Tibial nerve (tissue), 4 donors: ENCODE results near the gene ANHX. TPM values are rescaled to one million over a fixed set of nuclear protein-coding genes. Genes with fewer than 3 reads are reported as not detected.

Source experiments
- DNase-seq, 2 donors: peaks; one replicate each; pipeline ENCODE4 v3.0.0-alpha.2; 2019; ENCODE audit warnings: low spot score in 2 of 2
- H3K27ac ChIP-seq, 4 donors: fragments of 200-600 bp; sonication (generic) in 3 of 4; one replicate each; pipeline ENCODE4 v1.5.1; 2017 to 2019; ENCODE audit warnings: mild to moderate bottlenecking in 1 of 4
- H3K27me3 ChIP-seq, 2 donors: fragments of 200-600 bp; sonication (generic) in 1 of 2; one replicate each; pipeline versions ENCODE4 v1.5.1 to v1.6.0; 2017 to 2019
- H3K36me3 ChIP-seq, 3 donors: fragments of 200-600 bp; sonication (generic); one replicate each; pipeline ENCODE4 v1.5.1; 2018 to 2019
- H3K4me1 ChIP-seq, 4 donors: fragments of 200-600 bp; sonication (generic) in 3 of 4; one replicate each; pipeline ENCODE4 v1.5.1; 2017 to 2019
- H3K4me3 ChIP-seq, 4 donors: fragments of 200-600 bp; sonication (generic) in 3 of 4; one replicate each; pipeline ENCODE4 v1.5.1; 2017 to 2019; ENCODE audit warnings: mild to moderate bottlenecking in 1 of 4, moderate library complexity in 1 of 4
- H3K9me3 ChIP-seq, 4 donors: fragments of 200-600 bp; sonication (generic) in 3 of 4; one replicate each; pipeline ENCODE4 v1.5.1; 2017 to 2019
- CTCF ChIP-seq, 5 experiments: fragments of 200-600 bp in 3 of 5; fragments of 450-650 bp in 2 of 5; sonication (generic) in 3 of 5; IDR thresholded peaks; one replicate each; pipeline ENCODE4 v1.5.1; 2016 to 2019; ENCODE audit warnings: antibody characterized with exemption in 5 of 5, mild to moderate bottlenecking in 3 of 5, moderate library complexity in 2 of 5
- EP300 ChIP-seq, 2 donors: sonication (generic); formaldehyde crosslinking; IDR thresholded peaks; one replicate each; pipeline ENCODE4 v1.6.1; 2017; ENCODE audit warnings: antibody characterized with exemption in 2 of 2, mild to moderate bottlenecking in 1 of 2
- POLR2A ChIP-seq, 2 donors: fragments of 450-650 bp; IDR thresholded peaks; one replicate each; pipeline ENCODE4 v1.6.1; 2017; ENCODE audit warnings: antibody characterized with exemption in 2 of 2, mild to moderate bottlenecking in 2 of 2, moderate library complexity in 2 of 2
- WGBS, 2 donors: methylation state at CpG; one replicate each; pipeline ENCODE4 v1.1.5; 2018; 5-methylcytosine and 5-hydroxymethylcytosine counted together
- total RNA-seq, 4 donors: library from RNA; depleted of rRNA; stranded (reverse); fragments of >200 nt; gene quantifications; one replicate each; pipeline ENCODE4 v1.1.0, GENCODE V29; 2016

Gene ANHX
- total RNA-seq, 4 donors from 2014 or later: not detected

DNA sequence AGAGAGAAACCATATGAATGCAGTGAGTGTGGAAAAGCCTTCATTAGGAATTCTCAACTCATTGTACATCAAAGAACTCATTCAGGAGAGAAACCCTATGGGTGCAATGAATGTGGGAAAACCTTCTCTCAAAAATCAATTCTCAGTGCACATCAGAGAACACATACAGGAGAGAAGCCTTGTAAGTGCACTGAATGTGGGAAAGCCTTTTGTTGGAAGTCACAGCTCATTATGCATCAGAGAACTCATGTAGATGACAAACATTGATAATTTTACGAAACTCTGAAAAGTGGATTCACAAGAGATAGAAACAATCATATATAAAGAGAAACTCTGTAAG, 31.4 kb downstream of the ANHX start:
- TF ChIP-seq EP300 (IDR thresholded peaks at IDR 0.05) (no peak), POLR2A (IDR thresholded peaks at IDR 0.05) (no peak)
- DNase-seq: no peak
- peaks cover 27 to 99% (median 80%) of the 10 kb centered on the region in 4 donors for H3K9me3 ChIP-seq
- H3K27me3 ChIP-seq: no peaks in the 10 kb centered on the region
- H3K27ac ChIP-seq: no peak overlapping the region
- no peaks in the 10 kb centered on the region for H3K4me1 ChIP-seq
- H3K36me3 ChIP-seq: peaks cover 10 to 79% (median 21%) of the 10 kb centered on the region in 3 donors
- 98 to 100% methylated on average over 1 of the region's 1 CpG for WGBS, 2 donors
- H3K4me3 ChIP-seq: no peak overlapping the region

DNA sequence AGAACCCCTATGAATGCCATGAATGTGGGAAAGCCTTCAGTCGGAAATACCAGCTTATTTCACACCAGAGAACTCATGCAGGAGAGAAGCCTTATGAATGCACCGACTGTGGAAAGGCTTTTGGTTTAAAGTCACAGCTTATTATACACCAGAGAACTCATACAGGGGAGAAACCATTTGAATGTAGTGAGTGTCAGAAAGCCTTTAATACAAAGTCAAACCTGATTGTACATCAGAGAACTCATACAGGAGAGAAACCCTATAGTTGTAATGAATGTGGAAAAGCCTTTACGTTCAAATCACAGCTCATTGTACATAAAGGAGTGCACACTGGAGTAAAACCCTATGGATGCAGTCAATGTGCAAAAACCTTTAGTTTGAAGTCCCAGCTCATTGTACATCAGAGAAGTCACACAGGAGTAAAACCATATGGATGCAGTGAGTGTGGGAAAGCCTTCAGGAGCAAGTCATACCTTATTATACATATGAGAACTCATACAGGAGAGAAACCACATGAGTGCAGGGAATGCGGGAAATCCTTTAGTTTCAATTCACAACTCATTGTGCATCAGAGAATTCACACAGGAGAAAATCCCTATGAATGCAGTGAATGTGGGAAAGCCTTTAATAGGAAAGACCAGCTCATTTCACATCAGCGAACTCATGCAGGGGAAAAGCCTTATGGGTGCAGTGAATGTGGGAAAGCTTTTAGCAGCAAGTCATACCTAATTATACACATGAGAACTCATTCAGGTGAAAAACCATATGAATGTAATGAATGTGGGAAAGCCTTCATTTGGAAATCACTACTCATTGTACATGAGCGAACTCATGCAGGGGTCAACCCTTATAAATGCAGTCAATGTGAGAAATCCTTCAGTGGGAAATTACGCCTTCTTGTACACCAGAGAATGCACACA, 32.1 kb downstream of the ANHX start:
- no peak overlapping the region for H3K4me3 ChIP-seq
- DNase-seq: no peak
- peaks cover 10 to 83% (median 21%) of the 10 kb centered on the region in 3 donors for H3K36me3 ChIP-seq
- H3K9me3 ChIP-seq: peaks cover 27 to 95% (median 76%) of the 10 kb centered on the region in 4 donors
- H3K27ac ChIP-seq: no peak overlapping the region
- no peaks in the 10 kb centered on the region for H3K27me3 ChIP-seq
- TF ChIP-seq EP300 (IDR thresholded peaks at IDR 0.05): no peak
- TF ChIP-seq POLR2A (IDR thresholded peaks at IDR 0.05): no peak
- TF ChIP-seq CTCF (IDR thresholded peaks at IDR 0.05): no peak
- whole genome bisulfite sequencing, 2 donors: 95 to 97% methylated on average over 7 of the region's 7 CpGs
- no peaks in the 10 kb centered on the region for H3K4me1 ChIP-seq

DNA sequence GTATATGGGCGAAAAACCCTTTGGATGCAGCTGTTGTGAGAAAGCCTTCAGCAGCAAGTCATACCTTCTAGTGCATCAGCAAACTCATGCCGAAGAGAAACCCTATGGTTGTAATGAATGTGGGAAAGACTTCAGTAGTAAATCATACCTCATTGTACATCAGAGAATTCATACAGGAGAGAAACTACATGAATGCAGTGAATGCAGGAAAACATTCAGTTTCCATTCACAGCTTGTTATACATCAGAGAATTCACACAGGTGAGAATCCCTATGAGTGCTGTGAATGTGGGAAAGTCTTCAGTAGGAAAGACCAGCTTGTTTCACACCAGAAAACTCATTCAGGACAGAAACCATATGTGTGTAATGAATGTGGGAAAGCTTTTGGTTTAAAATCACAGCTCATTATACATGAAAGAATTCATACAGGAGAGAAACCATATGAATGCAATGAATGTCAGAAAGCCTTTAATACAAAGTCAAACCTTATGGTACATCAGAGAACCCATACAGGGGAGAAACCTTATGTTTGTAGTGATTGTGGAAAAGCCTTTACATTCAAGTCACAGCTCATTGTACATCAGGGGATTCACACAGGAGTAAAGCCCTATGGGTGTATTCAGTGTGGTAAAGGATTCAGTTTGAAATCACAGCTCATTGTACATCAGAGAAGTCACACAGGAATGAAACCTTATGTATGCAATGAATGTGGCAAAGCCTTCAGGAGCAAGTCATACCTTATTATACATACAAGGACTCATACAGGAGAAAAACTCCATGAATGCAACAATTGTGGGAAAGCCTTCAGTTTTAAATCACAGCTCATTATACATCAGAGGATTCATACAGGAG, 33.0 kb downstream of the ANHX start:
- no peak for DNase-seq
- H3K9me3 ChIP-seq: peaks cover 27 to 90% (median 68%) of the 10 kb centered on the region in 4 donors
- H3K36me3 ChIP-seq: peaks cover 10 to 79% (median 21%) of the 10 kb centered on the region in 3 donors
- TF ChIP-seq CTCF (IDR thresholded peaks at IDR 0.05): no peak
- TF ChIP-seq EP300 (IDR thresholded peaks at IDR 0.05): no peak
- TF ChIP-seq POLR2A (IDR thresholded peaks at IDR 0.05): no peak
- 97 to 98% methylated on average over 2 of the region's 2 CpGs for WGBS, 2 donors
- H3K27me3 ChIP-seq: no peaks in the 10 kb centered on the region
- H3K4me3 ChIP-seq: no peak overlapping the region
- no peaks in the 10 kb centered on the region for H3K4me1 ChIP-seq
- no peak overlapping the region for H3K27ac ChIP-seq

- no peaks in the 10 kb centered on the region for H3K27me3 ChIP-seq
- no peak overlapping the region for H3K4me3 ChIP-seq
- peaks cover 27 to 82% (median 63%) of the 10 kb centered on the region in 4 donors for H3K9me3 ChIP-seq
- TF ChIP-seq POLR2A (IDR thresholded peaks at IDR 0.05): no peak
- H3K27ac ChIP-seq: no peak overlapping the region
- no peak for DNase-seq
- H3K4me1 ChIP-seq: no peaks in the 10 kb centered on the region
- 42 to 100% methylated on average over 2 of the region's 2 CpGs for WGBS, 2 donors
- H3K36me3 ChIP-seq: peaks cover 10 to 75% (median 21%) of the 10 kb centered on the region in 3 donors
Observed at GRCh38 chr12:133201888-133202287, 33.8 kb downstream of the ANHX start.

- Histone ChIP-seq H3K9me3 (peaks cover 3 to 91% (median 65%) of the 10 kb centered on the region in 4 donors), H3K4me3 (no peak overlapping the region), H3K27ac (no peak overlapping the region), H3K4me1 (no peaks in the 10 kb centered on the region), H3K36me3 (peaks cover 22 to 92% (median 83%) of the 10 kb centered on the region in 3 donors), H3K27me3 (no peaks in the 10 kb centered on the region)
- 98 to 99% methylated on average over 5 of the region's 5 CpGs for whole genome bisulfite sequencing, 2 donors
- DNase-seq: no peak
- TF ChIP-seq EP300 (IDR thresholded peaks at IDR 0.05): no peak
- TF ChIP-seq POLR2A (IDR thresholded peaks at IDR 0.05): no peak
- no peak for TF ChIP-seq CTCF (IDR thresholded peaks at IDR 0.05)
Observed at GRCh38 chr12:133192847-133193246, 42.8 kb downstream of the ANHX start.
